HG02973 (cell line): ENCODE results near the gene MS4A18.
"Not testable (repeated sequence)": the region's sequence is repeated elsewhere in the genome, so short reads cannot be mapped to it uniquely, and the experiment has no call there.

Experiments
- ATAC-seq: cut with Tn5 transposase; IDR thresholded peaks from one replicate; pipeline ENCODE4 v1.9.1; 2021; ENCODE audit warnings: moderate library complexity; ENCODE audit not compliant: unreplicated experiment

Gene MS4A18

GRCh38 chr11:60724420-60724819 is at the start of gene MS4A18:
Gene MS4A18 (plus strand): TSS chr11:60724720.
- no peak for ATAC-seq

- not testable (repeated sequence) for ATAC-seq
These were observed 46.3 kb upstream of the MS4A18 start for GRCh38 chr11:60678231-60678630.

- ATAC-seq = no peak
These were observed 44.6 kb upstream of the MS4A18 start for GRCh38 chr11:60679879-60680278.

GRCh38 chr11:60680455-60681119 is 43.9 kb upstream of the MS4A18 start:
- ATAC-seq = no peak

- ATAC-seq = not testable (repeated sequence)
These were observed 40.0 kb upstream of the MS4A18 start for GRCh38 chr11:60684541-60684848.

GRCh38 chr11:60691661-60692060 is 32.9 kb upstream of the MS4A18 start:
- no peak for ATAC-seq

- ATAC-seq = no peak
These were observed 25.2 kb upstream of the MS4A18 start, which contains the start of gene MS4A8 for GRCh38 chr11:60699284-60699691. Gene MS4A8 (plus strand): TSS chr11:60699612. CDS start chr11:60700861, 1,249 bp downstream.

- ATAC-seq = no peak
These were observed 24.6 kb upstream of the MS4A18 start for GRCh38 chr11:60699936-60700335.

GRCh38 chr11:60700689-60701468 is 23.6 kb upstream of the MS4A18 start:
- ATAC-seq = no peak

- ATAC-seq = no peak
These were observed 23.1 kb upstream of the MS4A18 start for GRCh38 chr11:60701469-60701818.

GRCh38 chr11:60703374-60703773 is 21.1 kb upstream of the MS4A18 start:
- ATAC-seq = no peak

- ATAC-seq = no peak
These were observed 18.6 kb upstream of the MS4A18 start for GRCh38 chr11:60705895-60706294.

- no peak for ATAC-seq
These were observed 17.6 kb upstream of the MS4A18 start for GRCh38 chr11:60706931-60707330.

GRCh38 chr11:60710482-60710881 is 14.0 kb upstream of the MS4A18 start:
- no peak for ATAC-seq

- no peak for ATAC-seq
These were observed 13.2 kb upstream of the MS4A18 start for GRCh38 chr11:60711276-60711675.

GRCh38 chr11:60713423-60713822 is 11.1 kb upstream of the MS4A18 start:
- ATAC-seq = not testable (repeated sequence)

- no peak for ATAC-seq
These were observed 6.6 kb upstream of the MS4A18 start for GRCh38 chr11:60717956-60718355.

GRCh38 chr11:60718524-60719316 is 5.8 kb upstream of the MS4A18 start:
- no peak for ATAC-seq

GRCh38 chr11:60719391-60719790 is 5.1 kb upstream of the MS4A18 start:
- ATAC-seq = no peak

GRCh38 chr11:60720460-60720859 is 4.1 kb upstream of the MS4A18 start:
- no peak for ATAC-seq

- ATAC-seq = no peak
These were observed 1.1 kb downstream of the MS4A18 start for GRCh38 chr11:60725592-60725991.

GRCh38 chr11:60731586-60731985 is 7.1 kb downstream of the MS4A18 start:
- ATAC-seq = no peak
